DND-41 (cell line): ENCODE data around the gene OLFML1.

ENCODE experiments used
- ATAC-seq: fragments of 200-7000 bp; cut with Tn5 transposase; 3 replicates; pipeline ENCODE4 v1.9.1; 2021; ENCODE audit warnings: low read depth; ENCODE audit not compliant: insufficient read depth
- DNase-seq: peaks from one replicate; pipeline ENCODE4 v3.0.0-alpha.2; 2020
- H2AFZ ChIP-seq: 2 replicates; pipeline ENCODE4 v1.6.0; 2012; ENCODE audit warnings: low read depth, low read length
- H3K27ac ChIP-seq: 2 replicates; pipeline ENCODE4 v1.5.1; 2012; ENCODE audit warnings: low read length, inconsistent platforms
- H3K27me3 ChIP-seq: fragments of 200-600 bp; sonication (generic); 2 replicates; pipeline ENCODE4 v1.6.0; 2012; ENCODE audit warnings: low read length, mild to moderate bottlenecking, inconsistent platforms; ENCODE audit not compliant: insufficient read depth, poor library complexity
- H3K36me3 ChIP-seq: 2 replicates; pipeline ENCODE4 v1.5.1; 2012; ENCODE audit warnings: low read length, inconsistent platforms; ENCODE audit not compliant: insufficient read depth
- H3K4me1 ChIP-seq: 2 replicates; pipeline ENCODE4 v1.5.1; 2012; ENCODE audit warnings: mild to moderate bottlenecking, low read length; ENCODE audit not compliant: insufficient read depth
- H3K4me2 ChIP-seq: 2 replicates; pipeline ENCODE4 v1.6.0; 2012; ENCODE audit warnings: mild to moderate bottlenecking, moderate library complexity, low read length, inconsistent platforms; ENCODE audit not compliant: insufficient read depth
- H3K4me3 ChIP-seq, 2 experiments: fragments of 200-600 bp in 1 of 2; shearing (Covaris generic) in 1 of 2; 2 replicates each; pipeline ENCODE4 v1.5.1; 2012 to 2016; ENCODE audit warnings: inconsistent platforms in 2 of 2, low read length in 2 of 2, mild to moderate bottlenecking in 2 of 2, low read depth in 1 of 2, moderate library complexity in 1 of 2
- H3K79me2 ChIP-seq: 2 replicates; pipeline ENCODE4 v1.6.0; 2012; ENCODE audit warnings: low read length, inconsistent platforms; ENCODE audit not compliant: insufficient read depth
- H3K9ac ChIP-seq: 2 replicates; pipeline ENCODE4 v1.6.0; 2012; ENCODE audit warnings: low read depth, mild to moderate bottlenecking, inconsistent platforms, low read length, moderate library complexity
- H3K9me3 ChIP-seq: 2 replicates; pipeline ENCODE4 v1.5.1; 2012; ENCODE audit warnings: low read length, moderate library complexity, mild to moderate bottlenecking, inconsistent platforms; ENCODE audit not compliant: insufficient read depth, severe bottlenecking
- H4K20me1 ChIP-seq: 2 replicates; pipeline ENCODE4 v1.6.0; 2012; ENCODE audit warnings: low read length; ENCODE audit not compliant: insufficient read depth
- EZH2 ChIP-seq: IDR thresholded peaks from 3 replicates; pipeline ENCODE4 v1.6.1; 2012; ENCODE audit warnings: borderline replicate concordance, low read depth, mild to moderate bottlenecking, moderate library complexity, low read length, inconsistent platforms; ENCODE audit not compliant: severe bottlenecking
- TF ChIP-seq, protein P1 (sequence below): IDR thresholded peaks from 2 replicates; pipeline ENCODE4 v1.5.1; 2012; ENCODE audit warnings: borderline replicate concordance, low read length, moderate library complexity, mild to moderate bottlenecking; ENCODE audit not compliant: poor library complexity, severe bottlenecking; ENCODE audit errors: extremely low read depth

Gene OLFML1

DNA sequence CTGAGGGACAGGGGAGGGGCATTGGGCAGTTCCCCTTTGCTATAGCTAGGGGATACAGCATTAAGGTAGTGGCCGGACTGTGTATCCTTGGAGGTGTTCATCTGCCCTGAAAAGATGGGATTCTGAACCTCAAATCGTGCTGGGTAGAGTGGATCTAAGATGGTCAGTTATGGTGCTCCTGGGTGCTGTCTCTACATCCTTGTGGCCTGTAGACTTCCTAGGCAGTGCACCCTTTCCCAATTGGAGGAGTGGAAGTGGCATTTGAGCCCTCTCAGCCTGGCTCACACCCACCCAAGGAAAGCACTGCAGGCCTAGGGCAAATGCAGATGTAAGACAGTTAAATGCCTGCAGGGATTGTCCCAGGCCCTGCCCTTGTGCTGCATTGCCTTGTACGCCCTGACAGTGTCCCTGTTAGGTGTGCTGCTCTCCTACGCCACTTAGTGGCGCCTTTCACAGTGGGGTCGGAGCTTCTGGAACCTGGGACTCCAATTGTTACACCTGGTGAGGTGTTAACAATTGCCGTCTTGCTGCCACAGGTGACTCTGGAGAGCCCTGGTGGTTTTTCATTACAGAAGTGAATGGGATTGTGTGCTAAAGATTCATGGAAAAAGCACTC lies 63.5 kb downstream of the OLFML1 start:
- H4K20me1 ChIP-seq = peaks cover 2% of the 10 kb centered on the region; the same call in 1 of the 2 replicates
- no peak for DNase-seq

DNA sequence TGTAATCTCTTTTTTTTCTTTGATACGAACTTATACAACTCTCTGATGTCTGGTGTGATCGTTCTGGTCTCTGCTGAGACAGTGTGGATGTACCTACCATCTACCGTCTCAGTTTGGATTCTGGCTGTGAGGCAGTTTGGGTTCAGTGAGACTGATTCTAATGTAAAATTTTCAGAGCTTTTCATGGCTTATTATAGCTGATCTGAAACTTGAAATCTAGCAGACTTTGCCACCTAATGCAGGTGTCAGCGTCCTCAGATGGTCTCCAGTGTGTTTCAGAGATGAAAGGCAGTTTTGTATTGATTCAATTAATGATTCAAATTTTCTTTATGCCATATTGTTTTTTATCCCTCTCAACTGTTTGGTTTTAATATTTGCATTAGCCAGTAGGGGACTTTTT lies 64.4 kb downstream of the OLFML1 start:
- H3K27ac ChIP-seq = no peak overlapping the region
- H2AFZ ChIP-seq = no peak overlapping the region
- no peak overlapping the region for H3K4me3 ChIP-seq
- DNase-seq (no peak), ATAC-seq (no peak)
- no peaks in the 10 kb centered on the region for H3K9me3 ChIP-seq
- H3K9ac ChIP-seq = no peak overlapping the region
- no peak overlapping the region for H3K4me2 ChIP-seq
- TF ChIP-seq, protein P1, sequence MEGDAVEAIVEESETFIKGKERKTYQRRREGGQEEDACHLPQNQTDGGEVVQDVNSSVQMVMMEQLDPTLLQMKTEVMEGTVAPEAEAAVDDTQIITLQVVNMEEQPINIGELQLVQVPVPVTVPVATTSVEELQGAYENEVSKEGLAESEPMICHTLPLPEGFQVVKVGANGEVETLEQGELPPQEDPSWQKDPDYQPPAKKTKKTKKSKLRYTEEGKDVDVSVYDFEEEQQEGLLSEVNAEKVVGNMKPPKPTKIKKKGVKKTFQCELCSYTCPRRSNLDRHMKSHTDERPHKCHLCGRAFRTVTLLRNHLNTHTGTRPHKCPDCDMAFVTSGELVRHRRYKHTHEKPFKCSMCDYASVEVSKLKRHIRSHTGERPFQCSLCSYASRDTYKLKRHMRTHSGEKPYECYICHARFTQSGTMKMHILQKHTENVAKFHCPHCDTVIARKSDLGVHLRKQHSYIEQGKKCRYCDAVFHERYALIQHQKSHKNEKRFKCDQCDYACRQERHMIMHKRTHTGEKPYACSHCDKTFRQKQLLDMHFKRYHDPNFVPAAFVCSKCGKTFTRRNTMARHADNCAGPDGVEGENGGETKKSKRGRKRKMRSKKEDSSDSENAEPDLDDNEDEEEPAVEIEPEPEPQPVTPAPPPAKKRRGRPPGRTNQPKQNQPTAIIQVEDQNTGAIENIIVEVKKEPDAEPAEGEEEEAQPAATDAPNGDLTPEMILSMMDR = no peak
- TF ChIP-seq EZH2 = no peak
- no peaks in the 10 kb centered on the region; the same call in 1 of the 2 replicates for H4K20me1 ChIP-seq
- H3K36me3 ChIP-seq = no peaks in the 10 kb centered on the region
- no peaks in the 10 kb centered on the region for H3K4me1 ChIP-seq
- H3K27me3 ChIP-seq = peaks cover 12% of the 10 kb centered on the region
- H3K79me2 ChIP-seq = no peaks in the 10 kb centered on the region

More for the DNA sequence above, 63.5 kb downstream of the OLFML1 start:
- Histone ChIP-seq H3K36me3 (no peaks in the 10 kb centered on the region), H3K9me3 (no peaks in the 10 kb centered on the region), H3K79me2 (no peaks in the 10 kb centered on the region), H3K4me3 (no peak overlapping the region), H3K4me2 (no peak overlapping the region), H3K9ac (no peak overlapping the region), H2AFZ (no peak overlapping the region), H3K27me3 (peaks cover 12% of the 10 kb centered on the region), H3K27ac (no peak overlapping the region), H3K4me1 (no peaks in the 10 kb centered on the region)
- no peak for TF ChIP-seq EZH2
- TF ChIP-seq, protein P1 = peak; percentile 55
- ATAC-seq = no peak

DNA sequence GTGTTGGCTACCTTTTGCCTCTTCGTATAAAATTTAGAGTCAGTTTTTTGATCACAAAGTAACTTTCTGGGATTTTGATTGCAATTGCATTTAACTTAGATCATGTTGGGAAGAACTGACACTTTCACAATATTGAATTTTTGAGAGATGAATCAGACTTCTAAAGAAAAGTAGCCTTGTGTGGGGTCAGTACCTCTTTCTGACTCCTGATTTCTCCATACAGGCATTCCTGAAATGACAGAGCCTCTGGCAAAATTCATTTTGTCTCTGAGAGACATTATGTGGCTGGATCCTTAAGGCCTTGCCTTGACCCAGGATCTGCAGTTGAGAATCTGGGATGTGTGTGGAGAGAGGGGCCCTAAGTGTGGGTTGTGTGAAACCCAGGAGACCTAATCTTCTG lies 66.3 kb downstream of the OLFML1 start:
- no peak overlapping the region for H3K4me2 ChIP-seq
- H3K79me2 ChIP-seq = no peaks in the 10 kb centered on the region
- DNase-seq = no peak
- no peaks in the 10 kb centered on the region for H3K36me3 ChIP-seq
- ATAC-seq = no peak
- peaks cover 15% of the 10 kb centered on the region for H3K27me3 ChIP-seq
- H4K20me1 ChIP-seq = no peaks in the 10 kb centered on the region; the same call in 1 of the 2 replicates
- no peaks in the 10 kb centered on the region for H3K9me3 ChIP-seq
- H2AFZ ChIP-seq = no peak overlapping the region
- H3K4me1 ChIP-seq = no peaks in the 10 kb centered on the region
- H3K27ac ChIP-seq = no peak overlapping the region
- no peak overlapping the region for H3K9ac ChIP-seq
- H3K4me3 ChIP-seq = no peak overlapping the region
- TF ChIP-seq EZH2 = no peak
- TF ChIP-seq, protein P1 = no peak
